Urinary bladder (tissue), 4 donors: Measurements from ENCODE around the gene ZNF425. TPM values are rescaled to one million over a fixed set of nuclear protein-coding genes. Genes with fewer than 3 reads are reported as not detected.
"Not testable (repeated sequence)": the region's sequence is repeated elsewhere in the genome, so short reads cannot be mapped to it uniquely, and the experiment has no call there.

Experiments
- DNase-seq: peaks from one replicate; pipeline ENCODE4 v3.0.0-alpha.2; 2015; ENCODE audit errors: extremely low spot score
- H3K27ac ChIP-seq: one replicate; pipeline ENCODE4 v1.5.1; 2013; ENCODE audit warnings: low read depth, mild to moderate bottlenecking, moderate library complexity
- H3K36me3 ChIP-seq: one replicate; pipeline ENCODE4 v1.6.1; 2013; ENCODE audit warnings: mild to moderate bottlenecking, moderate library complexity; ENCODE audit not compliant: insufficient read depth
- H3K4me1 ChIP-seq: one replicate; pipeline ENCODE4 v1.6.1; 2013; ENCODE audit warnings: mild to moderate bottlenecking, moderate library complexity; ENCODE audit not compliant: insufficient read depth
- H3K4me3 ChIP-seq: one replicate; pipeline ENCODE4 v1.5.1; 2013; ENCODE audit warnings: low read depth, low read length
- WGBS: extraction: QIAGEN DNeasy Blood & Tissue Kit; methylation state at CpG from one replicate; pipeline ENCODE4 v1.1.7; 2013; 5-methylcytosine and 5-hydroxymethylcytosine counted together
- polyA plus RNA-seq: library from polyadenylated mRNA; stranded (reverse); fragments of 200-250 nt; gene quantifications from one replicate; pipeline ENCODE4 v1.2.3, GENCODE V29; 2013
- total RNA-seq: library from RNA; depleted of rRNA; stranded (reverse); fragments of >200 nt; gene quantifications from one replicate; pipeline ENCODE4 v1.2.3, GENCODE V29; 2014
- donor health status: healthy with polysubstance abuse.
- donor health status: healthy.

Gene ZNF425
- total and polyA plus RNA-seq, 2 donors: 2.7 to 4.9 TPM

DNA sequence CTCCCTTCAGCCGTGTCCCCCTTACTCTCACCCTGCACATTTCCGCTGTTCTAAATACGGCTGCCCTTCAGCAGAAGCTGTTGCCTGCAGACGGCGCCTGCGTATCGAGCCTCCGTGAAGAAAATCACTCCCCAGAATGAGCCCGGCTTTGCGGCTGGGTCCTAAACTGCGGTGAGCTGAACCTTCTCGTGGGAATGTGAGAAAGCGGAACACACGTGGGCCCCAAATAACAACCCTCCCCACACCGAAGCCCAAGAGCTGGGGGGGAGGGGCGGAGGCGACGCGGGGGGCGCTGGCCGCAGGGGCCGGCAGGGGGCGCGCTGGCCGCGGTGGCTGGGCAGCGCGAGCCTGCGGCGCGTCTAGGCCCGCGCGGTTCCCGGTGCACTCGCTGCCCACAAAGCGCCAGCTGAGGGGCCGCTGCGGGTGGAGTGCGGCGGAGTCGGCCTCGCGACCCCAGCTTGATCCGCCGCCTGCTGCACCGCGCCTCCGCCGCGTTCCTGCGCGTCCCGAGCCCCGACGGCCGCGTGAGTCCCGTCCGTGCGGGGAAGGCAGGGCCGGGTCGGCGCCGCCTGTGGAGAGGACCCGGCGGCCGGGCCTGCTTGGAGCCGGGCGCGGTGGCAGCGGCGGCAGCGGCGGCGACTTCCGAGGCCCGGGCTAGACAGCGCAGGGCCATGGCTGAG is 21.1 kb upstream of the ZNF425 start, which contains the start of gene ZNF398:
Gene ZNF398 (plus strand): TSS at position 382 of the 680 bp plus-strand sequence. CDS start 290 bp downstream, at position 672.
- H3K36me3 ChIP-seq: no peaks in the 10 kb centered on the region
- DNase-seq: no peak

GRCh38 chr7:149145031-149145845 is 19.1 kb upstream of the ZNF425 start:
- Histone ChIP-seq H3K27ac (no peak overlapping the region), H3K4me1 (no peaks in the 10 kb centered on the region), H3K4me3 (no peak overlapping the region), H3K36me3 (no peaks in the 10 kb centered on the region)
- DNase-seq: peak; percentile 79
- 78% methylated on average over 8 of the region's 8 CpGs for WGBS

More for the DNA sequence above, 21.1 kb upstream of the ZNF425 start, which contains the start of gene ZNF398:
- under 1% methylated on average over 79 of the region's 79 CpGs for WGBS
- Histone ChIP-seq H3K4me1 (no peaks in the 10 kb centered on the region), H3K27ac (peak within 1 kb of the TSS; percentile 86), H3K4me3 (peak within 1 kb of the TSS; percentile 84)

DNA sequence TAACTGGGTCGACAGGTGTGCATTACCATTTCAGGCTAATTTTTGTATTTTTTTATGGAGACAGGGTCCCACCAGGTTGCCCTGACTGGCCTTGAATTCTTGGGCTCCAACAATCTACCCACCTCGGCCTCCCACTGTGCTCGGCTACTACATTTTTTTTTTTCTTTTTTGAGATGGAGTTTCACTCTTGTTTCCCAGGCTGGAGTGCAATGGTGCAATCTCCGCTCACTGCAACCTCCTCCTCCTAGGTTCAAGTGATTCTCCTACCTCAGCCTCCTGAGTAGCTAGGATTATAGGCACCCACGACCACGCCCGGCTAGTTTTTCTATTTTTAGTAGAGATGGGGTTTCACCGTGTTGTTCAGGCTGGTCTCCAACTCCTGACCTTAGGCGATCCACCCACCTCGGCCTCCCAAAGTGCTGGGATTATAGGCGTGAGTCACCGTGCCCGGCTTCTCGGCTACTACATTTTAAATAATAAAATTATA is 18.4 kb upstream of the ZNF425 start:
- not testable (repeated sequence) for H3K4me3 ChIP-seq, H3K4me1 ChIP-seq, DNase-seq, H3K36me3 ChIP-seq
- 73% methylated on average over 14 of the region's 14 CpGs for WGBS
- H3K27ac ChIP-seq: peak overlapping the region; percentile 6

DNA sequence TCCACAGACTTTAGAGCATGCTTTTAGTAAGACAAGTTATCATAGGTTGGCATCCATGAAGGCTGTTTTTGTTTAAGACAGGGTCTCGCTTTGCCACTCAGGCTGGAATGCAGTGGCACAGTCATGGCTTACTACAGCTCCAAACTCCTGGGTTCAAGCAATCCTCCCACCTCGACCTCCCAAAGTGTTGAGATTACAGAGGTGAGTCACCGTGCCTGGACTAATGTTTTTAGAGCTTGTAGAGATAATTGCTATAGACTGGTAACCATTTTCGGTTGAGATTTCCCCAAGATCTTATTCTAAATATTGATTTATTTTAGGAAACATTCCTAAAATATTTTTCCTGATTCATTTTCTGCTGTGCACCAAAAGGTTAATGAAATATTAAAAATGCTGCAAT is 15.8 kb upstream of the ZNF425 start:
- DNase-seq: no peak
- no peak overlapping the region for H3K4me3 ChIP-seq
- H3K36me3 ChIP-seq: no peaks in the 10 kb centered on the region
- no peaks in the 10 kb centered on the region for H3K4me1 ChIP-seq
- 86% methylated on average over 4 of the region's 4 CpGs for WGBS
- no peak overlapping the region for H3K27ac ChIP-seq

- DNase-seq: no peak
- no peaks in the 10 kb centered on the region for H3K36me3 ChIP-seq
- H3K27ac ChIP-seq: no peak overlapping the region
- no peak overlapping the region for H3K4me3 ChIP-seq
- 79% methylated on average over 3 of the region's 3 CpGs for WGBS
- H3K4me1 ChIP-seq: no peaks in the 10 kb centered on the region
These were observed 14.7 kb upstream of the ZNF425 start for GRCh38 chr7:149140831-149141230.

GRCh38 chr7:149136118-149136517 is 10.0 kb upstream of the ZNF425 start:
- H3K4me1 ChIP-seq: no peaks in the 10 kb centered on the region
- H3K36me3 ChIP-seq: no peaks in the 10 kb centered on the region
- H3K4me3 ChIP-seq: no peak overlapping the region
- WGBS: 94% methylated on average over 9 of the region's 9 CpGs
- no peak for DNase-seq
- H3K27ac ChIP-seq: no peak overlapping the region

DNA sequence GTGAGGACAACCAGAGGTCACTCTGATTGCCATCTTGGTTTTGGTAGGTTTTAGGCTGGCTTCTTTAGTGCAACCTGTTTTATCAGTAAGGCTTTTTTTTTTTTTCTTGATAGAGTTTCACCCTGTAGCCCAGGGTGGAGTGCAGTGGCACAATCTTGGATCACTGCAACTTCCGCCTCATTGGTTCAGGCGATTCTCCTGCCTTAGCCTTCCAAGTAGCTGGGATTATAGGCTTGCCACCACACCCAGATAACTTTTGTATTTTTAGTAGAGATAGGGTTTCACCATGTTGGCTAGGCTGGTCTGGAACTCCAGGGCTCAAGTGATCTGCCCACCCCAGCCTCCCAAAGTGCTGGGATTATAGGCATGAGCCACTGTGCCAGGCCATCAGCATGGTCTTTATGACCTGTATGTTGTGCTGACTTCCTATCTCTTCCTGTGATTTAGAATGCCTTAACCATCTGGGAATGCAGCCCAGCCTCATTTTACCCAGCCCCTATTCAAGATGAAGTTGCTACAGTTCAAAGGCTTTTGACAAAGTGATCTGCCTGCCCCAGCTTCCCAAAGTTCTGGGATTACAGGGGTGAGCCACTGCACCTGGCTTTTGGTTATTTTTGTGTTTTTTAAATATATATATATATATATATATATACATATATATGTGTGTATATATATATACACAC is 7.0 kb upstream of the ZNF425 start:
- Histone ChIP-seq H3K4me3 (no peak overlapping the region), H3K27ac (no peak overlapping the region), H3K36me3 (peaks cover 2% of the 10 kb centered on the region), H3K4me1 (no peaks in the 10 kb centered on the region)
- 92% methylated on average over 2 of the region's 2 CpGs for WGBS
- DNase-seq: no peak

GRCh38 chr7:149130572-149131198 is 4.6 kb upstream of the ZNF425 start:
- no peak for DNase-seq
- H3K4me3 ChIP-seq: no peak overlapping the region
- peaks cover 2% of the 10 kb centered on the region for H3K36me3 ChIP-seq
- no peaks in the 10 kb centered on the region for H3K4me1 ChIP-seq
- no peak overlapping the region for H3K27ac ChIP-seq
- WGBS: 95% methylated on average over 5 of the region's 5 CpGs

- Histone ChIP-seq H3K36me3 (peaks cover 2% of the 10 kb centered on the region), H3K4me3 (peak overlapping the region; percentile 68), H3K4me1 (peaks cover 2% of the 10 kb centered on the region), H3K27ac (peak overlapping the region; percentile 95)
- WGBS: 1% methylated on average over 48 of the region's 48 CpGs
- DNase-seq: no peak
These were observed 640 bp upstream of the ZNF425 start for GRCh38 chr7:149126662-149127266.

DNA sequence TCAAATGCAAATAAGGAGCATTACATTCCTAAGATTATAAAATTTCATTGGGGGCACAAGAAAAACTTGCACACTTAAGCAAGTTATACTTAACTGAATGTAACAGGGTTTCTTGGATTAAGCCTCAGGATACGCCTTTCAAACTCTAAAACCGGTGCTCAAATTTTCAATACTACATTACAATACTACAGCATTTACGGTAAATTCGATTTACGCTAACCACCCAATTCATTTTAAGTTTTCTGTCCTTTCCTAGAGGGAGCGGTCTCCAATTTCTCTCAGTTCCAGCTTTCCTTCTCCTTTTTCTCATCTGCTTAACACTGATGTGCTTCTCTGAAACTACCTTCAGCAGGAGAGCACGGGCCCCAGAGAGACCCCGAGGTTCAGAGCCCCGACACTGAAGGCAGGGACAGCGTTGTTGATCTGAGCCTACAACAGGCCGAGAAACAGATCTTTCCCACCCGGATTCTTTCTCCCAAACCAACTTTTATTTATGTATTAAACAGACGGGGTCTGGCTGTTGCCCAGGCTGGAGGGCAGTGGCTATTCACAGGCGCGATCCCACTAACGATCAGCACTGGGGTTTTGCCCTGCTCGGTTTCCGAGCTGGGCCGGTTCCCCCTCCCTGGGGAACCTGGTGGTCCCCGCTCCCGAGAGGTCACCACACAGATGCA is 798 bp downstream of the ZNF425 start:
- no peak for DNase-seq
- WGBS: 3% methylated on average over 21 of the region's 21 CpGs
- Histone ChIP-seq H3K4me3 (peak overlapping the region; percentile 68), H3K4me1 (peaks cover 2% of the 10 kb centered on the region), H3K27ac (peak overlapping the region; percentile 83), H3K36me3 (peaks cover 2% of the 10 kb centered on the region)

DNA sequence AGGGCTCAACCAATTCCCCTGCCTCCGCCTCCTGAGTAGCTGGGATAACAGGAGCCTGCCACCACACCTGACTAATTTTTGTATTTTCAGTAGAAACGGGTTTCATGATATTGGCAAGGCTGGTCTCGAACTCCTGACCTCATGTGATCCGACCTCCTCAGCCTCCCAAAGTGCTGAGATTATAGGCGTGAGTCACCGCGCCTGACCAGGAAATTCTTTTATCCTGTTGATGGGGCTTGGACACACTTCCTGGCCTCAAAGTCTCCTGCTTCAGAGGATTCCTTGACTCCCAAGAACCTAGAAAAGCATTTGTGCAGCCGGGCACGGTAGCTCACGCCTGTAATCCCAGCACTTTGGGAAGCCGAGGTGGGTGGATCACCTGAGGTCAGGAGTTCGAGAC is 16.2 kb downstream of the ZNF425 start:
- H3K4me1 ChIP-seq: no peaks in the 10 kb centered on the region
- no peak overlapping the region for H3K4me3 ChIP-seq
- no peak overlapping the region for H3K27ac ChIP-seq
- no peaks in the 10 kb centered on the region for H3K36me3 ChIP-seq
- no peak for DNase-seq
- 89% methylated on average over 12 of the region's 12 CpGs for WGBS

- H3K27ac ChIP-seq: no peak overlapping the region
- H3K4me3 ChIP-seq: no peak overlapping the region
- H3K36me3 ChIP-seq: no peaks in the 10 kb centered on the region
- H3K4me1 ChIP-seq: no peaks in the 10 kb centered on the region
- DNase-seq: no peak
- 96% methylated on average over 25 of the region's 25 CpGs for WGBS
These were observed 21.4 kb downstream of the ZNF425 start for GRCh38 chr7:149104749-149105148.
